Stimulated activated CD8-positive, alpha-beta memory T cell treated with anti-CD3 and anti-CD28 coated beads, Interleukin-12 subunit alpha, Interleukin-12 subunit beta, amount 100 ng/mL, for 24 hours (primary cell): ENCODE measurements around the gene LPIN1.

Source experiments
- DNase-seq: peaks from one replicate; pipeline ENCODE4 v3.0.0-alpha.2; 2020; ENCODE audit errors: extremely low read depth

LPIN1 gene

GRCh38 chr2:11865805-11866204 lies 119.4 kb downstream of the LPIN1 start:
- DNase-seq = no peak

- no peak for DNase-seq
These were observed 120.2 kb downstream of the LPIN1 start for GRCh38 chr2:11866358-11867335.

- no peak for DNase-seq
These were observed 121.5 kb downstream of the LPIN1 start for GRCh38 chr2:11867926-11868325.

GRCh38 chr2:11869391-11869991 lies 123.1 kb downstream of the LPIN1 start:
- no peak for DNase-seq

- DNase-seq = no peak
These were observed 123.6 kb downstream of the LPIN1 start for GRCh38 chr2:11870064-11870463.

- no peak for DNase-seq
These were observed 124.2 kb downstream of the LPIN1 start for GRCh38 chr2:11870584-11870983.

GRCh38 chr2:11871421-11871820 lies 125.0 kb downstream of the LPIN1 start:
- no peak for DNase-seq

GRCh38 chr2:11872247-11872947 lies 126.0 kb downstream of the LPIN1 start:
- no peak for DNase-seq

- DNase-seq = no peak
These were observed 126.5 kb downstream of the LPIN1 start for GRCh38 chr2:11872948-11873269.

- no peak for DNase-seq
These were observed 127.1 kb downstream of the LPIN1 start for GRCh38 chr2:11873356-11874154.

GRCh38 chr2:11874861-11875260 lies 128.4 kb downstream of the LPIN1 start:
- no peak for DNase-seq

GRCh38 chr2:11875481-11875880 lies 129.0 kb downstream of the LPIN1 start:
- DNase-seq = no peak

- DNase-seq = no peak
These were observed 130.0 kb downstream of the LPIN1 start for GRCh38 chr2:11876436-11876835.

- no peak for DNase-seq
These were observed 130.5 kb downstream of the LPIN1 start for GRCh38 chr2:11876889-11877288.
